Activated T-cell treated with anti-CD3 and anti-CD28 coated beads, Interleukin-2, amount 50 U/mL, for 48 hours (primary cell): ENCODE results near the gene PURA.
"Not testable (repeated sequence)": the region's sequence is repeated elsewhere in the genome, so short reads cannot be mapped to it uniquely, and the experiment has no call there.

ENCODE experiments used
- DNase-seq, 2 experiments: peaks; one replicate each; pipeline ENCODE4 v3.0.0-alpha.2; 2020

PURA gene

DNA sequence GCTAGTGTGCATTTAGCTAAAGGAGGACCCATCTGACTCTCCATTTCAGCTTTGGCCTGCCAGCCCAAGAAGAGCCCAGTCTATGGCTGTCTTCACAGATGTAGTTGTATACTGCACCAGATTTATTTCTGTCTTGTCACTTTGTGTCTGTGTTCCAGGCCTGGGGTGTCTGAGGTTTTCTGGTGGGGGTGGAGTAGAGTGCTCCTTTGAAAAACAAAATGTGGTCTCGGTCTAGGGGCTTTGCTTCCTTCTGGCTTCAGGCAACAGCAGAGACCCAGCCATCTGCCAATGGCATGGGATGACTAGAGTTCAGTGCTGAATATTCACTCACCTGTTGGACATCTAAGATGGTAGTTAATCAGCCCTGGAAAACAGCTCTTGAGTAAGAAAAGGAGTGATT is 22.7 kb downstream of the PURA start:
- DNase-seq: no peak

DNA sequence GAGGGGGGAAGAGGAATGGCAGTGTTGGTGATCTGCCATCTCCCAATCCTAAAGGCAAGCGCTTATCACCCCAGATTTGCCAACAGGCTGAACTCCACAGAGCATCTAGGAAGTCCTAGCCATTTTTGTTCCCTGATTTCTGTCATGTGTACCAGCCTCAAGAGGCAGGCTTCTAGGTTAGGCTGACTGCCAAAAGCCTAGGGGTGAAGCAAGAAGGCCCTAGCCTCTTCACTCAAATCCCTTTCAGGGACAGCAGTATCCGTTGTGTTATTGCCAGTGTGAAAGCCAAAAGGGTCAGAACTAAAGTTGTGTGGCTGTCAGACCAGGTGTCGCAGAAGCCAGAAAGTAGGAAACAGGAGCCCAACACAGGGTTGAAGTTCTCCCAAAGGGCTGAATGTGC is 26.5 kb downstream of the PURA start:
- DNase-seq: peak in 1 of 2 experiments; percentile 4

DNA sequence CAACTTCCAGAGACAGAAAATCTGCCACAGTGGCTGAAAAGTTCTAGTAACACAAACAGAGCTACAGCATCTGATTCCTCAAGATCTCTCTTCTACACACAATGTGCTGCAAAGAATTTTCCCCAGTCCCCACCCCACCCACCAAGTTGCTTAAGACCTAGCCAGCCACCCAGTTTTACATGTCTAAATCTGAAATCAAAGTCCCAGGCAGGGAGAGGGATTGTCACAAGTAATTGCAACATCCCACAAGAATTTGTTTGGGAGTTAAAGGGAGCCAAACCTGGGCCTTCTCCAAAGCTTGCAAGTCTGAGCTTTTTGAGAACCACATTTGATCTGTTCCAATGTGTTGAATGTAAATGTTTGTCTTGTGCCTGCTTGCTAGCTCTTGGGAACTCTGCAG is 27.3 kb downstream of the PURA start:
- no peak for DNase-seq

DNA sequence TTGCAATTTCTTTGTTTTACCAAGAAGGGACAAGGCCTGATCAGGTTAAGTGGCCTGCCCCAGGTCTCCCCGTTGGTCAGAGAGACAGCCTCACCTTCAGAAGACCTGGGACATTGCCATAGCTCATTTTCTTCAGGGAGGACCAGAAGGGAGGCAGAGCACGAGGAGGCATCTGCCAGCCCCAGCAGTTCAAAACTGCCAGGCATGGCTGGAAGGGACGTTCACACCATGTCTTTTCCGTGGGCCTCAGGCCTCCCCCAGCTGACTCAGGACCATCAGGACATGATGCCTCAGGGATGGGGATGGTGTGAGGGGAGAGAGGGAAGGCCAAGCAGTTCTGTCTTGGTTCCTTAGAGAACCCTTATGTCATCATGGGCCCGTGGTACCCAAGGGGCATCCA is 28.3 kb downstream of the PURA start:
- DNase-seq: no peak

DNA sequence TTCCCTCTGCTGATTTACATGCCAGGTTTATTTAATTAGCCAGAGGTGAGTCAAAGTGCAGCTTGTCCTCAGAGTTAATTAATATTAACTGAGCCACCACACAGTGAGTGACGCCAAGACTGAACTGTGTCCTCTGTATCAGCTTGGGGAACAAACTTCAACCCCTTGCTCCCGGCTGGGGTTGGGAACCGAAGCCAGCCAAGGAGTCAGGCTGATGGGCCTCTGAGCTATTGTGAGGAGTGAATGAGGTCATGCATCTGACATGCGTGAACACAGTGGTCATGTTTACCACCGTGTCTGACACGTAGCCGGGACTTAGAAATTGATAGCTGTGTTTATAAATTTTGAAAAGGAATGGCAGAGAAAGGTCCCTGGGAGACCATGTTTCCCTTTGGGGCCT is 28.9 kb downstream of the PURA start:
- DNase-seq: no peak

DNA sequence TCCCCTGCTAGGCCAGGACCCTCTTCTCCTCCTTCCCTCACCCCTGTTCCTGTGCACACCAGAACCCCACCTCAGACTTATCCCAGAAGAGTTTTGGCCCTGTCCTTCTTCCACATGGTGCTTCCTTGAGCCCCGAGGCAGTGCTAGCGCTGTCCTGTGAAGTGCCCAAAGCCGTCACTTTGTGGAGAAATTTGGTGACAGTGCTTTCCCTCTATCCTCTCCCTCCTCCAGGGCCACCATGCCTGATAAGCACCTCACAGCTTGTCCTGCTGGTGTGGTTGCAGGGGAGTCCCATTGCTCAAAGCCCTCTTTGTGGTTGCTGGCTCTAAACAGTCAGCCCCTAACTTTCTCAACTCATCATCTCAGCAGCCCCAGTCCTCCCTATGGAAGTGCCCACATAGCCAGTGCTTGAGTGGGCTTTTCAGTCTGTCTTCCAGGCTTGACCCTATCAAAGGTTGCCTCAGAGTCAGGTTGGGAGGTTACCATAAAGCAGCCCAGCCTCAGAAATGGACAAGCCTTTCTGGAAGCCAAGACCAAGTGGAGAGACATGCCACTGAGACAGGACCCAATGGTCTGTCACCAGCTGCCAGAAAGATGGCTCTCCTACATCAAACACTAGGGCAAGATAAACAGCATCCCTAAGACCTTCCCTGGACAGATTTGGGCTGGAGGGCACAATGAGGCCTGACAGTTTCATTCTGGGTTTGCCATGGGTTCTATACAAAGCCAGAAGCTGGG is 29.8 kb downstream of the PURA start:
- DNase-seq: peak in 1 of 2 experiments; percentile 14

DNA sequence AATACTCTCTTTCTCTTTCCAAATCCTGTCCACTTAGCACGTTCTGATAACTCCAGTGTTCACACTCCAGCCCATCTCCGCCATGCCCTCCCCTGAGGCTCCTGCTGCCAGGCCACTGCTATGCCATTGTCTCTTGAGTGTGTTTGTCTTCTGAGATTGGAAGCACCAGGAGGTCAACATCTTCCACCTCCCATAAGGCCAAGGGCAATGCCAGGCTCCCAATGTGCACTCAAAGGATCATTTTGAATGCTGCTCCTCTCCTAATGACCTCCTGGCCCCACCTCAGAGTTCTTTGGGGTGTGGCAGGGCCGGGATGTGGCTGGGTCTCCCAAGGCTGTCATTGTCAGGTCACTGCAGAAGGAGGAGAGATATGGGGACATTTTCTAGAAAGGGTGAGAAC is 31.3 kb downstream of the PURA start:
- no peak for DNase-seq

DNA sequence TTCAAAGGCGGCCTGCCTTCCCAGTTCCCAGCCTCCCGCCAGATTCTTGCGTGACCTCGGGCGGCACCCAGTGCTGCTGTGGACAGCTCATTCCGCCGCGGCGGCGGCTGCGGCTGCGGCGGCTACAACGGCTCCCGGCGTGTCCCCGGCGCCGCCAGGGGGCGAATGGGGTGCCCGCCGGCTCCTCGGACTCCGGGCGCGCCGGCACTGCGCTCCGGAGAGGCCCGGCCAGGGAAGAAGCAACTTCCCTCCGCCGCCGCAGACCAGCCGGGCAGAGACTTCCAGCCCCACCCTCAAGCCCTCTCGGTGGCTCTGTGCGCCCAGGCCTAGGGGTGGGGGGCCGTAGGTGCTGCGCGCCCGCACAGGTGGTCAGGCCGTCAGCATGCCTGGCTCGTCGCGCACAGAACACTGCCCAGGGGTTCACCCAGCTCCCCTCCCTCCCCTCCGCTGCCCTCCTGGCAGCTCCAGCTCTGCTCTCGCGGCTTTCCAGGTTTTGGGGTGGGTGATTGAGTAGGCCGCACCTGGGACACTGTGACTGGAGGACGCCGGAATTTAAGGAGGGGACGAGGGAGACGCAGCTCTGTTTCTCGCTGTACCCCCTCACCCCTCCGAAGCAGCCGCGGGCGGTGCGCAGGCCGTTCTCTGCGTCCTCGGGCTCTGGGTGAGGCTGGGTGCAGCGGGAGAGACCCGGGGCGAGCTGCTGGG is 32.1 kb downstream of the PURA start:
- DNase-seq: peak; percentile 69 to 80

DNA sequence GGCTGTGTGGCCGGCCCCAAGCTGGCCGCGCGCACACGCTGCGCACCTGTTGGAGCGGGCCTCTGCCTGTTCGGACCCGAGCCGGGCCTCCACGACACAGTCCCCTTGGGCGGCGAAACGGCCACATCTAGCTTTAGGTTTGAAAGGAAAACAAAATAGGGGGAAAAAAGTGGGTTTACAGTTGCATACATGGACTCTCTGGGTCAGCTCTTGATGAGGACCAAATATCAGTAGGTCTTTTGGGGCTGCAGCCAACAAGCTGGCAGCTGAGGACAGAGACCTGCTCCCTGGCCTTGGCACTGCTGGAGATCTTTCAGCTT is 32.6 kb downstream of the PURA start:
- no peak for DNase-seq

DNA sequence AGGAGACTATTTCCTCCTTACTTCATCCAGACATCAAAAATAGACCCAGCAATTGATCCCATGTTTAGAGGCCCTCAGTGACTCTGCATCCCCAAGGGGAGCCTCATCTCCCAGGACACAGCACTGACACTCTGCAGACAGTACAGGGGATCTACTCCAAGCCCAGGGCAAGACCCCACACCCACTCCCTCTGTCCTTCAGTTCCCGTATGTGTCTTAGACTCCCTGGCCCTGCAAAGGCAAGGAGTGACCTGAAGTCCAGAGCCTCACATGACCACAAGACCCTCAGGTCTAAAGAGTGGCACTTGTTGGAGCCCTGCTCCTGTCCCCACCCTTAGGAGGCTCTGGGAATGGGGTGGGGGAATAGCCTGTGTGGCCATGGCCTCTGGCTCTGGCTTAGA is 33.6 kb downstream of the PURA start:
- DNase-seq: no peak

DNA sequence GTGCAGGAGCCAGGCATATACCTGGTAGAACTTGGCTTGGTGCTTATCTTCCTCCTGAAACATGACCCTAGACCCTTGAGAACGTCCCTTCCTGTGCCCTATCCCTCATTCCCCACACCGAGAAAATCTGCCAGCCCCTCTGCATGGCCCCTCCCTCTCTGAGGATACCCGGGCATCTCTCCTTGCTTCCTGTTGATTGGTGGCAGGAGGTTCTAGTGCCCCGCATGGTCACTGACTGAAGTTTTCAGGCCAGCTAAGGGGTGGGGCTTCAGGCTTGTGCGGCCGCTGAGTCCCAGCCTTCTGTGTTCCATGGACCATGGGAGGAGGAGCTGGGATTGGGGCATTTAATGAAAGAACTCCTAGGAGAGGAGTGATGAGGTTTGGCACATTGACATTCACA is 34.6 kb downstream of the PURA start:
- no peak for DNase-seq

DNA sequence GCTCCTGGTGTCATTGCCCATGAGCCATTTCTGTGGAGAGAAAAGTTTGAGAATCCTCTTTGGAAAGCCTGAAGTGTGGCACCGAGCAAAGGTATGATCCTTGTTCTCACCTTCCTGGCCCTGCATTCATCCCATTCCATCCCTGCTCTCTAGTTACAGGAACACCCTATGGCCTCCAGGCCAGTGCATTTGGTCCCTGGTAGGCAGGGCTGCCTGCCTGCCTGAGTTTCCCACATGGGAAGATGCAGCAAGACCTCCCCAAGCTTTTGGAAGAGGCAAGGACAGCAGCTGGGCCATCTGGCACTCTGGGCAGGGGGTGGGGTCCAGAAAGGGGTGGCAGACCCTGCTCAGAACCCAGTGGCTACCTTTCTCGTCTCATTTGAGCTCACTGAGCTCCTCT is 36.3 kb downstream of the PURA start:
- no peak for DNase-seq

DNA sequence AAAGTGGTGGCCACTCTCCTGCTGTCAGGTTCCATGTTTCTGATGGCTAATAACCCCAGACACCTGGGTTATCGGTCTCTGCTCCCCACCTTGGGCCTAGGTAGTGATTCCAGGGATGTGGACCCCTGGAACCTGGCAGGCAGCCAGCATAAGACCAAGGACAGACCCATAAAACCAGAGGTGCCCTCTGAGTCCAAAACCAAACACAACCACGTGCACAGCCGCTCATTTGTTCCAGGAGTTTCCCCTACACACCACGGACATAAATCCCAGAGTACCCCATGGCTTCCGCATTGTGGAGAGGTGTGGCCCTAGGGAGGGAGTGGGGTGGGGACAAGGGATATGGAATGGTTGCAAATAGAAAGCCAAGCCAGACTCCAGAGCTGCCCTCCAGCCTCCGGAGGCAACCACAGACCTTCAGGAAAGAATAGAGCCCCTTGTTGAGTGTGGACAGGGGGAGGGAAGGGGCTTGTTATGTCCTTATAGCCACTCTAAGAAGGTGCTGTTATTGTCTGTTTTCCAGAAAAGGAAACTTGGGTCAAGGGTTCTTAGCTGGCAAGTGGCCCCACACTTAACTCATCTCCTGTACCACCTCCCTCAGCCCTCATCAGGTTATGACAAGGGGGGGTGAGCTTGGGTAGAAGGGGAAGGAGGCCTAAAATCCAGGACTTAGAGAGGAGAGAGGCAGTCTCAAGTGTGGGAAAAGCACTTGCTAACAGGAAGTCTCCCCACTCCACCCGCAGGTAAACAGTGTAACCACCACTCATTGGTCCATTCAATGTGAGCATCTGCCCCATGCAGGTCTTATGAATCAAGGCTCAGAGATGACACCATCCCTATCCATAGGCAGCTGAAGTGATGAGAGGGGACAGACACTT is 37.5 kb downstream of the PURA start:
- no peak for DNase-seq

DNA sequence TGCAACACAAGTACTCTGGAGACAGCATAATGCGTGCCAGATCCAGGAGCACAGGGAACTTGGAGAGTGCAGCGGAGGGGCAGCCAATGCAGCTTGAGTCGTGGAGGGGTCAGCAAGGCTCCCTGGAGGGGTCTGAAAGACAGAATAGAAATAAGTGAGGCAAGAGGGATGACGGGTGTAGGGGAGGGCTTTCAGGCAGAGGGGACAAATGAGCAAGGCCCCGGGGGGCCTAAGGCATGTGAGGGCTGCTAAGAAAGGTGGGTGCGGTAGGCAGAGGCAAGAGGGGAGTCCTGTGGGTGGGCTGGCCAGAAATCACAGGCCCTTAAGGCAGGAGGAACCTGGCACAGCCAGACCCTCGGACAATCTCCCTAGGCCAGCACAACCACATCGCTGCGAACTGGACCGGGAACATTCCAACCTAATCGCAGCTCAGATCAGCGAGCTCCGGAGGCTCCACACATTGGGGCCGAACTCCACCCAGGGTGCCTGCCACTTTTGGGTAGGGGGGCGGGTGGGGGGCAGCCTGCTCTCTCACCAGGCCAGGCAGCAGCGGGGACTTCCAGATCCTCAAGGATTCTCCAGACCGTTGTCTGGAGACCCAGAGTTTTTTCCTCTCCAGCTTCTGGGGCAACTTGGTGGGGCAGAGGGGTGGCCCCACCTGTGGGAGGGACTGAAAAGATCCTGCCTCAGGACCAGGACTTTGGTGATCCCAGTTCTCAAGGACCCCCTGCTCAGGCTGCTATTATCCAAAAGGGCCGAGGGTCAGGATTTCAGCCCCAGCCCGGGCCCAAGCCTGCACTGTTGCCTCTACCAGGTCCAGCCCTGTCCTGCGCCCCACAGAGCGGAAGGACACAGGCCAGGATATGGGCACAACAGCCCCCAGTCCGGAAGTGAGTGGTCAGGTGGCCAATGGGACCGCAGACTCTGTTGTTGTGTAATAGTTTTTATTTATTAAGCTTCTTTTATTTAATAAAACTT is 38.4 kb downstream of the PURA start:
- DNase-seq: no peak

DNA sequence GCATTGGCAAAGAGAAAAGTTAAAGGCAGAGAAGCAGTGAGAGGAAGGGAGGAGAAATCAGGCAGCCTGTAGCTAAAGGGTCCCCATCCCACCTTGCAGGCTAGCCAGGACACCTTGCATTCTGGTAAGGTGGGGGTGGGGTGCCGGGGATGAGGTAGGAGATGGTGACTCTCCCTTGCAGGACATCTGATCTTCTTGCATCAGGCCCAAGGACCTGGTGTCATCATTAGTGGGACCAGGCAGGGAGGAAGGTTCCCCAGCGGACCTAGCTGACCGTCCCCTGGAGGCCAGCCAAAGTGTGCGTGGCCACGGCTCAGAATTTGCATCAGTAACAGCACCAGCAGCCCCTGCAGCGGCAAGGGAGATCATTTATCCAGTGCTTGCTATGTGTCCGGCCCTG is 39.3 kb downstream of the PURA start:
- no peak for DNase-seq

DNA sequence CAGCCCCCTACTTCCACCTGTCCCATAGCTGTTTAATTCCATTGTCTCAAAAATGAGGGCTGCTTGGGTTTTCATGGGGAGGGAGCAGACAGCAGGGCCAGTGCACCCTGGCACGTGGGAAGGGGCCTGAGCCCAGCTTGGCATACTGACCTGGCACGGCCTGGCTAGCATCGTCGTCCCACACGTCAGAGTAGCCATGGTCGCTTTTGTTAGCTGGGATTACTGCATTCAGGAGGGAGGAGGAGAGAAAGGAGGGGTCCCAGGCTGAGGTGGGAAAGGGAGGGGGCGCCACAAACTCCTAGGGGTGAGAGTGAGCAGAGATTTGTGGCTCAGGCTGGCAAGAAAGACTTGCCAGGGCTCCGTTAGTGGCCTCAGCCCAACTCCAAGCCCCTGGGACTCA is 40.0 kb downstream of the PURA start:
- no peak for DNase-seq

DNA sequence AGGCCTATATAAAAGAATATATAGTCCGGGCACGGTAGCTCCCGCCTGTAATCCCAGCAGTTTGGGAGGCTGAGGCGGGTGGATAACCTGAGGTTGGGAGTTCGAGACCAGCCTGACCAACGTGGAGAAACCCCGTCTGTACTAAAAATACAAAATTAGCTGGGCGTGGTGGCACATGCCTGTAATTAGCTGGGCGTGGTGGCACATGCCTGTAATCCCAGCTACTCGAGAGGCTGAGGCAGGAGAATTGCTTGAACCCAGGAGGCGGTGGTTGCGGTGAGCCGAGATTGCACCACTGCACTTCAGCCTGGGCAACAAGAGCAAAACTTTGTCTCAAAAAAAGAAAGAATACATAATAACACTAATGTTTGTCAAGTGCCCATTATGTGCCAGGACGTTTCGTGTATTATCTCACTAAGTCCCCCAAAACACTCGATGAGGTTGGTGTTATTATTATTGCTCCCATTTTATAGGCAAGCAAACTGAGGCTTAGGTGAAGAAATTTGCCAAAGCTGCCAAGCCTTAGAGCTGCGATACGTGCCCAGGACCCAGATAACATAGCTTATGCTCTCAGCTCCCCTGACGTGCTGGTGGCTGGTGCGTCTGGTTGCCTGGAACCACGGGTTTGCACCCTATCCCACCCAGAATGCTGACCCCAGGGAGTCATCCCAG is 40.9 kb downstream of the PURA start:
- not testable (repeated sequence) for DNase-seq

DNA sequence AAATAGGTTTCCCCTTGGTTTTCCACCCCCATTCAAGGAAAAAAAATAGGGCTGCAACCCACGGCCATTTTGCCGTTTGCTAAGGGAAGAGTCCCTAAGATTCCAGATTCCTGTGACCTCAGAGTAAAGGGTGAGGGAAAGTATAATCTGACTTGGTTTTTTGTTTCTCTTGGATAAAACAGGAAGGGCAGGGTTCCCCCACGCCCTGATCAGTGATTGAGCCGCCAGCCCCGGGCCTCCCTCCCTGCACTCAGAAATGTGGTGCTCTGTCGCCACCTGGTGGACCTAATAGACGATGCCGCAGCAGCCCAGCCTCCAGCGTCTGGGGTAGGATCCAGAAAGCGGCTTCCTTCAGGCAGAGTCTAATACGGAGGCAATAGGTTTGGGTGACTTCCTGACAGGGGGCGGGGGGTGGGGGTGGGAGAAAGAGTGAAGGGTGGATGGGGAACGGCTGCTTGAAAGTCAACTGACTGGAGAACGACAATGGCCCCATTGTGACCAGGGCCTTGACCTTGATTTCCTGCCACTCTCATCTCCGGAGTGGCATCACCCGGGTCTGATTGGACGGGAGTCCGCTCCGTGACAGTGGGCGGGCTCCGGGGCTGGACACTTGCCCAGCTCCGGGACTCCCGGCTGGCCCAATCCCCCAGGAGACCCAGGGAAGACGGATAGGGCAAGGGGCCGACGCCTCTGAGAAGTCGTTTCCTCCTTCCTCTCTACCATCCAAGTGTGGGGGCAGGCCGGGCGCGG is 43.3 kb downstream of the PURA start:
- peak; percentile 93 for DNase-seq

DNA sequence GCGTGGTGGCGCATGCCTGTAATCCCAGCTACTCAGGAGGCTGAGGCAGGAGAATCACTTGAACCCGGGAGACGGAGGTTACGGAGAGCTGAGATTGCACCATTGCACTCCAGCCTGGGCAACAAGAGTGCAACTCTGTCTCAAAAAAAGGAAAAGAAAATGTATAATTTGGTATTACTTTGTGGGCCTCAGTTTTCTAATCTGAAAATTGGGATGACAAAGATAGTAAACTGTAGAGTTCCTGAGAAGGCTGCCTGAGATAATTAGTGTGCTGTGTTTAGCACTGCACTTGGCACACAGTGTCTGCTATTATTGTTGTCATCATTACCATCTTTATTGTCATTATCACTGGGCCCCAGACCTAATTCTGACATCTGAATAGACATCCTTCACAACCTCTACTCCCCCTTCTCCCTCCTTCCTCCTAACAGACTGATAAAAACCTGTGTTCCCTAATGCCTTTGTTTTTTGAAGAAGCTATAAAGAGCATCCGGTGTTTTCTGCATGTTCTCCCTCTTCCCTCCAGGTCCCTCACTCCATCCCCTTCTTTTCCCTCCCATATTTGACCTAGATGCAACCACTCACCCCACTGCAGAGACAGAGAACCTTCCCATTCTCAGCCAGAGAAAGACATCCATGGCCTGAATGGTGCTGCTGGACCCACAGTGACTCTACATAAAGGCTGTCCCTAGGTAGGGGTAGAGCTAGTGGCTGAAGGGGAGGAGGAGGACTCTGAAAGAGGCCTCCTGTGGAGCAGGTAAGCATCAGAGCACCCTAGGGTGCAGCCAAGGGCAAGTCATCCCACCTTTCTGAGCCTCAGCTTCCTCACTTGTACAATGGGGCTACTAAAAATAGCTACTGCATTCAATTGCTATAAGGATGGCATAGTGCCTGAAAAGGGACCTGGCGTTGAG is 45.4 kb downstream of the PURA start:
- no peak for DNase-seq

DNA sequence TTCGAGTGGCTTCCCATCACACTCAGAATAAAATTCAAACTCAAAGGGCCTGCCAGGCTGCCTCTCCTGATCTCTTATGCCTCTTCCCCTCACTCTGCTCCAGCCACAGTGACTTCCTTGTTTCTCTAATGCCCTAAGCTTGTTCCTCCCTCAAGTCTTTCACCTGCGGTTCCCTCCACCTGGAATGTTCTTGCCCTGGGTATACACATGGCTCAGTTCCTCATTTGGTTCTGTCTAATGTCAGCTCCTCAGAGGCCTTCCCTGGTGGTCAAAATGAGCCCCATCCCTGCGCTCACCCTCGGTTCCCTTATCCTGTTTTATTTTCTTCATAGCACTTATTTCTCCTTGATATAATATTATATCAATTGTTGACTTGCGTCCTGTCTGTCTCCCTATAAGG is 48.4 kb downstream of the PURA start:
- DNase-seq: no peak
